HG03066 (cell line): Measurements from ENCODE around the gene CACNG7.
"Not testable (repeated sequence)": the region's sequence is repeated elsewhere in the genome, so short reads cannot be mapped to it uniquely, and the experiment has no call there.

Experiments
- ATAC-seq: cut with Tn5 transposase; IDR thresholded peaks from one replicate; pipeline ENCODE4 v1.9.1; 2021; ENCODE audit warnings: low read depth; ENCODE audit not compliant: unreplicated experiment

The CACNG7 gene

GRCh38 chr19:53947624-53948023, 38.5 kb downstream of the CACNG7 start:
- no peak for ATAC-seq

- not testable (repeated sequence) for ATAC-seq
Observed at GRCh38 chr19:53948611-53949010, 39.5 kb downstream of the CACNG7 start.

GRCh38 chr19:53951436-53951835, 42.4 kb downstream of the CACNG7 start:
- ATAC-seq, result no peak

DNA sequence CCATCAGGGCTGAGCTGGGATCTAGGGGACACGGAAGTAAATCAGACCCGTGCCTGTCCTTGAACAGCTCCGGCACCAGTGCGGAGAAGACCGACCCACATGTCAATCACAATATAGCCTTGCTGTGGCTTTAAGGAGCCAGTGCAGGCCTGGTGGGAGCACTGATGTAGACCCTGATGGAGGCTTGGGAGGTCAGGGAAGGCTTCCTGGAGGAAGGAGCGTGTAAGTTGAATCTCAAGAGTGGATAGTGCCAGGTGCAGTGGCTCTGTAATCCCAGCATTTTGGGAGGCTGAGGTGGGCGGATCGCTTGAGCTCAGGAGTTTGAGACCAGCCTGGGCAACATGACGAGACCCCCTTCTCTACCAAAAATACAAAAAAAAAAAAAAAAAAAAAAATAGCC, 42.9 kb downstream of the CACNG7 start:
- no peak for ATAC-seq

DNA sequence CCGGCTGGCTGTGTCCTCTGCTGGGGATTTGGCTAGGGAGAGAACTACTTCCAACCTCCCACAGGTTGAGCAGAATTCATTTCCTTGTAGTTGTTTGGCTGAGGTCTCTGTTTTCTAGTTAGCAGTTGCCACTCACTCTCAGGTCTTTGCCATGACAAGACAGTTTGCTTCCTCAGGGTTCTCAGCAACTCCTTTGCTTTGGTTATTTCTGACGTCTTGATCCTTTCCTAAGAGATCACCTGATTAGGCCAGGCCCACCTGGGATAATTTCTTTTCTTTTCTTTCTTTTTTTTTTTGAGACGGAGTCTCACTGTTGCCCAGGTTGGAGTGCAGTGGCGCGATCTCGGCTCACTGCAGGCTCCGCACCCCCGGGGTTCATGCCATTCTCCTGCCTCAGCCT, 44.3 kb downstream of the CACNG7 start:
- no peak for ATAC-seq

- no peak for ATAC-seq
Observed at GRCh38 chr19:53957448-53958167, 48.5 kb downstream of the CACNG7 start.

DNA sequence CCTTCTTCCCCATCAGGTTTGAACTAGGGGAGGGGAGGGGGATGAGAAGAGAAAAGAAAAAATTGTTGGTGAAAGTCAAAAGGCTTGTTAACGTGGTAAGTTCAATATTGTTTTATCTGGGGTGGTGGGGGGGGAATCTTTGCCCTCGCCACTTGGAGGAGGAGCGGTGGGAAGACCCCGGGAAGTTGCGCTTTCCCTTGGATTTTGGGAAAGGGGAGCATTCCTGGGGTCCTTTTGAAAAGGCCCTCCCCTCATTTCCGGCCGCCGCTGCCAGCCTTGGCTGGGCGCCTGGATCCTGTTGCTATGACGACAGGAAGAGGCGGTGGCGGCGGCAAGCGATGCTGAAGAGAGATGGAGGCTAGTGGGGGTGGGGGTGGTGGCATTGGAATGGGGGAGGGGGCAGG, 49.1 kb downstream of the CACNG7 start:
- ATAC-seq, result no peak

DNA sequence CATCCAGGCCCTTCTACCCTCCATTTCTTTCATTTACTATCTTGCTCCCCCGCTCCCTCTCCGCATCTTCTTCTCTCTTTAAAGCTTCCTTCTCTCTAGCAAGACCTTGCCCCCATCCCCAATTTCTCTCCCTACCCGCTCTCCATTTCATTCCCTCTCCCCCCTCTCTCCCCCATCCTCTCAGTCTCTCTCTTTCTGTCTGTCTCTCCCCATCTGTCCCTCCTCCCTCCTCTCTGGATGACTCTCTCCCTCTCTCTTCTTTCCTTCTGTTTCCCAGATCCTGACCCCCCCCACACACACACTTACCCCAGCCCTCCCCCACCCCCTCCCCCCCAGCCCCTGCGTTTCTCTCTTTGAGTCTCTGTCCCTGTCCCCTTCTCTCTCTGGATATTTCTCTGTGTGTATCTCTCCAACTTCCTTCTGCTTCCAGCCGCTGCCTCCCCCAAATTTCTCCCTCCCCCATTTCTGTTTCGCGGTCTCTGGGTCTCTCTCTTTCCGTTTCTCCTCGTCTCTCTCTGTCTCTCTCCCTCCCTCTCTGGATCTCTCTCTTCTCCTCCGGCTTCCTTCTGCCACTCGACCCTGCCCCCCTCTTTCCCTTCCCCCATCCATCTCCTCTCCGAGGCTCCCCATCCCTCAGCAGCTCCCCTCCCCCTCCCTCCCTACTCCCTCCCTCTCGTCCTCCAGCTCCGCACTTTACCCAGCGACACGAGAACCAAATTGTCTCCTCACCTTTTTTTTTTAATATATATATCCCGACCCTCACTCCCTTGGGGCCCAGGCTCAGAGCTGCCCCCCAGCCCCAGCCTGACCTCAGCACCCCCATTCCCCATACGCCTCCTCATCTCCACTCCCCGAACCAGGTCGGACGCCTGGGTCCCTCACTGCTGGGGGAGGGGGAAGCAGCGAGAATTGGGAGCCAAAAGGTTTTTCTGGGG, 50.0 kb downstream of the CACNG7 start:
- no peak for ATAC-seq

- no peak for ATAC-seq
Observed at GRCh38 chr19:53960187-53960586, 51.1 kb downstream of the CACNG7 start.

DNA sequence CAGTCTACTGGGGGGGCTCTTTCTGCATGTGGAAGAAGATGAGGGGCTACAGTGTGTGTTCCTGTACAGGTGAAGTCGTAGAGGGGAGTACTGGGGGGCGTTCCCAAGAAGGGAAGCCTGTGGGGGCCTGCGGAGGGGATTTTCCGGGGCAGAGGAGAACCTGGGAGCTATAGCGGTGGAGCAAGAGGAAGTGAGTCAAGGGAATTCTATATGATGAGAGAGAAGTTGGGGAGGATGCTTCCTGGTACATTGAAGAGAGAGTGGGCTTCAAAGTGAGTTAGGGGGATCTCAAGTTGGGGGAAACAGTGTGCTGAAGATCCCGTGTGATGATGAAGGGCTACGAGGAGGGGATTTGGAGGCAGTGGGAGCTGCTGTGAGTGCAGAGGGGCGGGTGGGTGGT, 51.8 kb downstream of the CACNG7 start:
- no peak for ATAC-seq

DNA sequence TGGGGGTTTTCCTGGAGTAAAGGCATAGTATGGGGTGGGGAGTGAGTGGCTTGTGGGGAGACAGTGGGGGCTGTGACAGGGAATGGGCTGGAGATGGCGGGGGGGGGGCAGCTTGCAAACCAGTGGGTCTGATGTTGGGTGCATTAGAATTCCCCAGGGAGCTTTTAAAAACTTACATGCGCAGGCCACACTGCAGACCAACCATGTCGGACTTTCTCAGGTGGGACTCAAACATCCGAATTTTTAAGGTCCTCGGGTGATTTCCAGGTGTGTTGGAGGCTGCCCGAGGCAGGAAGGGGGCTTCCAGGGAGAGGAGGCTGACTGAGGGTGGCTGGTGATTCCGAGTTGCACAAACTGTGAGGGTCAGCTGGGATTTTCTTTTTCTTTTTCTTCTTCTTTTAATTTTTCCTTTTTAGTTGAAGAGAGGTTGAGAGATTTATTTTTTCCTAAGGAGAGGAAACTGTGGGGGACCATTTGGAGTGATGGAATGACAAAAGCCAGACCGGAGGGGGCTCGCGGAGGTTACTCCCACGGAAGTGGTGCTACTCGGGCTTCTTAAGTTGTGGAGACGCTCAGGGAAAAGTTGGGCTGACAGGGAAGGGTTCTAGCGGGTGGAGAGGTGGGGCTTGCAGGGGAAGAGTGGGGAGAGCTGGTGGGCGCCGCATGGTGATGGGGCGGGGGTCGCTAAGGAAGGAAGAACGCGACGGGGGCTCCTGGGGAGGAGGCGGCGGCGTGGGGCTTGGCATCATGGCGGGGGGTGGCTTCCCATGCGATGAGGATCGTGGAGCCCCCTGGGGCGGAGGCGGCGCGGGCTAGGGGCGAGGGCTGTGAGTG, 52.7 kb downstream of the CACNG7 start:
- no peak for ATAC-seq

GRCh38 chr19:53962887-53963431, 53.9 kb downstream of the CACNG7 start, which contains the start of gene CACNG8:
Gene CACNG8, plus strand, starts transcription at chr19:53962937.
- no peak for ATAC-seq

- no peak for ATAC-seq
Observed at GRCh38 chr19:53965091-53965490, 56.0 kb downstream of the CACNG7 start.

DNA sequence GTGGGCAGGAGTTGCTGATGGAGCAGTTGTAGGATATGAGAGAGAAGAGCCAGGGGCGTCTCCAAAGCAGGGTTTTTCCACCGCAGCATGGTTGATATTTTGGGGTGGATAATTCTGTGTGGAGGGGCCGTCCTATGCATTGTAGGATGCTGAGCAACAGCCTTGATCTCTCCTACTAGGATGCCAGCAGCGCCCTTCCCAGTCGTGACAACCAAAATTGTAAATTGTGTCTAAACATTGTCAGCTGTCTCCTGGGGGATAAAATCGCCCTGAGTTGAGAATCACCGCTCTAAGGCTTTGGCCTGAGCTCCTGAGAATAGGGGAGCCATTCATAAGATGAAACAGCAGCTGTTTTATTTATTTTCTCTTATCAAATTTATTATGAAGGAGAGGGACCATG, 57.9 kb downstream of the CACNG7 start:
- no peak for ATAC-seq

DNA sequence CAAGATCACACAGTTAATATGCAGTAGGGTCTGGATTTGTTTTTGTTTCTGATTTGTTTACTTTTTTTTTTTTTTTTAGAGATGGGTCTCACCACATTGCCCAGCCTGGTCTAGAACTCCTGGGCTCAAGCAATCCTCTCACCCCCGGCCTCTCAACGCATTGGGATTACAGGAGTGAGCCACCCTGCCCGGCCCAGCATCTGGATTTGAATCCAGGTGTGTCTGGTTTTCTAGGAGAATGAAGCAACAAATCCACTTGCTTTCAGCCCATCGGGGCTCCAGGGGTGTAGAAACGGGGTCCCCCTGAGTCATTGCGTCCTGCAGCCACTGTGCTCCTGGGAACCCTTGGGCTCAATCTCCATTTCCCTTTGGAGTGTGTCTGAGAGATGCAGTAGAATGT, 60.3 kb downstream of the CACNG7 start:
- ATAC-seq, result no peak

- ATAC-seq, result no peak
Observed at GRCh38 chr19:53971673-53972072, 62.6 kb downstream of the CACNG7 start.

DNA sequence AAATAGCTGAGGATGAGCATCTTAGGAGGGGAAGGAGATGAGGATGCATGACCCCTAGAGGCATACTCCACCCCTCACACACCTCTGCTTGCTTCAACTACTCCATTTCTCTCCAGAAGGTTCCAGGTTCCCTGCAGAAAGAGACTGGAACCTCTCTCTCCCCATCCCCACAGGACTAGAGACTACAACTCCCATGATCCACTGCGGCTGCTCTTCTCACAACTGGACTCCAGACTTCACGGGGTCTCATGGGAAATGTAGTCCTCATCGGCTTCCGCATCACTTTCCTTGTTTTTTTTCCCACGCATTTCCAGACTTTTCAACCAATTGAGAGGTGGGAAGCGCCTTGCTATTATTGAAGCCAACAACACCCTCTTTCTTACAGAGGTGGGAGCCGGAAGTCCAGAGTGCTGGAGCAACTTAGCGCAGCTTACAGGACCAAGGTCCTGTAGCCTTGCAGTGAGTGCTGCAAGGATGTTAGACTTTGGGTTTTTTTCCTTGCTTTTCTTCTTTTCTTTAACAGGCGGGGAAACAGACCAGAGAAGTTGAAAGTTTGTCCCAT, 68.4 kb downstream of the CACNG7 start:
- ATAC-seq, result no peak

DNA sequence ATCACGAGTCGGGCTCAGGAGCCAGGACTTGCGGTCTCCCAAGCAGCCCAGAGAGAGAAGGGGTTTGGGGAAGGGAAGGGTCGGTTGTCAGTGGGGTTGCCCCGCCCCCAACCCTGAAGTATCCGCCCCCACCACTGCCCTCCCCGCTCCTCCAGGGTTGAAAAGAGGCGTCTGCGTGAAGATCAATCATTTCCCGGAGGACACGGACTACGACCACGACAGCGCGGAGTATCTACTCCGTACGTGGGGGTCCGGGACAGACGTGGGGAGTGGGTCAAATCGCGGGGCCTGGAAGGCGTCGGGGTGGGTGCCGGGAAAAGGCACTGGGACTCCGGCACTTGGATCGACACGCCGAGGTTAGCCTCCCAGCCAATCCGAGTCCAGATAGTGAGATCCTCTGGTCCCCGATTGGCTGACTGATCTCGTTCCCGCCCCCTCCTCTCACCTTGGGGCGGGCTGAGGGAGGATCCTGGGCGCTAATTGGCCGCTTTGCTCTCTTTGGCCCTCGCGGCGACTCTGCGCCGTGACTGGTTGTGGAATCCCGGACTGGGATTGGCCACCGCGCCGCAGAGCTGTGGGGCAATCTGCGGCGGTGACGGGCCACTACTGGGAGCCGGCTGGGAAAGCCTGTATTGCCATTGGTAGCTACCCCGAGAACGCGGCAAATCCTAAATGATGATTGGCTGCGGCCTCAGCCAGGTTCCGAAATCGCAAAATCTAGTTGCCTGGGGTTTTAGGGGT, 69.1 kb downstream of the CACNG7 start:
- no peak for ATAC-seq

DNA sequence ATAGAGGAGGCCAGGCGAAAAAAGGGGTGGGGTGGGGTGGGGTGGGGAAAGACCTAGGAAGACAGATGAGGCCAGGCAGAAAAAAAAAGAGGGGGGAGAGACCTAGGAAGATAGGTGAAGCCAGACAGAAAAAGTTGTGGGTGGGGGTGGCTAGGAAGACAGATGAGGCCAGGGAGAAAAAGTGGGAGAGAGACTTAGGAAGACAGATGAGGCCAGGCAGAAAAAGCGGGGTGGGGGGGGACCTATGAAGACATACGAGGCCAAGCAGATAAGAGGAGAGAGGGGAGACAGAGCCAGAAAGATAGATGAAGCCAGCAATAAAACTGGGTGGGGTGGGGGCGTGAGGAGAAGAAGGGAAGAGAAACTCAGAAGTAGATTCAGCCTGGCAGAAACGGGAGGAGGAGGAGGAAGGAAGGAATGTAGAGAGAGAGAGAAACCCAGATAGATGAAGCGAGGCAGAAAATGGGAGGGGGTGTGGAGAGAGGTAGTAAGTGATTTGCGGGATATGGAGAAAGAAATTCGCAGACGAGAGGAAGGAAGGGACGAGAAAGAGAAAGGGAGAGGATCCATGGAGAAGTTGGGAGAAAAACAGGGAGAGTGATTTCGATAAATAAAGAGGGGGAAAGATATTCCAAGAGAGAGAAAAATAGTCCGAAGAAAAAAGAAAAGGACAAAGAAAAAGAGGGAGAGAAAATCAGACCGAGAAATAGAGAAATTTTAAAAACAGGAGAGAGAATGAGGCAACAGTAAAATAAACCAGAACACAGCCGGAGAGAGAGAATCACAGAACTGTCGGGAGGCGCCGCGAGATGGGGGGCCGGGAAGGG, 70.1 kb downstream of the CACNG7 start:
- ATAC-seq, result no peak
